ENCODE results near the gene FAM219A. TPM values are rescaled to one million over a fixed set of nuclear protein-coding genes. Genes with fewer than 3 reads are reported as not detected.
A peak's percentile ranks its signal among the peaks of the same experiment; 100 is the strongest.

Gene FAM219A
- total RNA-seq, 1 donor from 2014 or later = 221 TPM

- peaks cover 18% of the 10 kb centered on the region for H3K27me3 Mint-ChIP-seq (ENCODE audit: unreplicated experiment)
- peak overlapping the region; percentile 88 for H3K4me3 Mint-ChIP-seq (ENCODE audit: unreplicated experiment)
- peaks cover 15% of the 10 kb centered on the region for H3K9me3 Mint-ChIP-seq (ENCODE audit: unreplicated experiment)
- peaks cover 16% of the 10 kb centered on the region for H3K4me1 Mint-ChIP-seq (ENCODE audit: low read depth, unreplicated experiment)
- H3K27ac Mint-ChIP-seq (ENCODE audit: unreplicated experiment) = peak overlapping the region; percentile 59
- no peak for DNase-seq
- no peak for TF ChIP-seq CTCF (IDR thresholded peaks at IDR 0.05; ENCODE audit: partially characterized antibody, unreplicated experiment)
- peaks cover 13% of the 10 kb centered on the region for H3K36me3 Mint-ChIP-seq (ENCODE audit: unreplicated experiment)
These were observed 83.3 kb downstream of the FAM219A start for GRCh38 chr9:34374905-34375552.

GRCh38 chr9:34374339-34374738, 84.0 kb downstream of the FAM219A start:
- peaks cover 18% of the 10 kb centered on the region for H3K27me3 Mint-ChIP-seq (ENCODE audit: unreplicated experiment)
- no peak for TF ChIP-seq CTCF (IDR thresholded peaks at IDR 0.05; ENCODE audit: partially characterized antibody, unreplicated experiment)
- H3K4me3 Mint-ChIP-seq (ENCODE audit: unreplicated experiment) = peak overlapping the region; percentile 18
- H3K4me1 Mint-ChIP-seq (ENCODE audit: low read depth, unreplicated experiment) = peaks cover 13% of the 10 kb centered on the region
- peaks cover 15% of the 10 kb centered on the region for H3K36me3 Mint-ChIP-seq (ENCODE audit: unreplicated experiment)
- DNase-seq = no peak
- no peak overlapping the region for H3K27ac Mint-ChIP-seq (ENCODE audit: unreplicated experiment)
- H3K9me3 Mint-ChIP-seq (ENCODE audit: unreplicated experiment) = peaks cover 11% of the 10 kb centered on the region

- H3K27me3 Mint-ChIP-seq (ENCODE audit: unreplicated experiment) = peaks cover 18% of the 10 kb centered on the region
These were observed 84.6 kb downstream of the FAM219A start for GRCh38 chr9:34373749-34374148.

GRCh38 chr9:34372467-34373011, 85.8 kb downstream of the FAM219A start:
- H3K36me3 Mint-ChIP-seq (ENCODE audit: unreplicated experiment) = peaks cover 26% of the 10 kb centered on the region
- no peak overlapping the region for H3K4me3 Mint-ChIP-seq (ENCODE audit: unreplicated experiment)
- peaks cover 14% of the 10 kb centered on the region for H3K27me3 Mint-ChIP-seq (ENCODE audit: unreplicated experiment)
- peaks cover 13% of the 10 kb centered on the region for H3K4me1 Mint-ChIP-seq (ENCODE audit: low read depth, unreplicated experiment)
- H3K9me3 Mint-ChIP-seq (ENCODE audit: unreplicated experiment) = peaks cover 6% of the 10 kb centered on the region
- DNase-seq = no peak
- TF ChIP-seq CTCF (IDR thresholded peaks at IDR 0.05; ENCODE audit: partially characterized antibody, unreplicated experiment) = no peak
- no peak overlapping the region for H3K27ac Mint-ChIP-seq (ENCODE audit: unreplicated experiment)

More at GRCh38 chr9:34373749-34374148, 84.6 kb downstream of the FAM219A start:
- Mint-ChIP-seq H3K4me3 (ENCODE audit: unreplicated experiment) (no peak overlapping the region), H3K27ac (ENCODE audit: unreplicated experiment) (no peak overlapping the region), H3K9me3 (ENCODE audit: unreplicated experiment) (peaks cover 11% of the 10 kb centered on the region), H3K4me1 (ENCODE audit: low read depth, unreplicated experiment) (peaks cover 13% of the 10 kb centered on the region), H3K36me3 (ENCODE audit: unreplicated experiment) (peaks cover 20% of the 10 kb centered on the region)
- DNase-seq = no peak
- TF ChIP-seq CTCF (IDR thresholded peaks at IDR 0.05; ENCODE audit: partially characterized antibody, unreplicated experiment) = no peak

GRCh38 chr9:34371886-34372466, 86.4 kb downstream of the FAM219A start:
- peaks cover 31% of the 10 kb centered on the region for H3K36me3 Mint-ChIP-seq (ENCODE audit: unreplicated experiment)

More at GRCh38 chr9:34371886-34372466, 86.4 kb downstream of the FAM219A start:
- TF ChIP-seq CTCF (IDR thresholded peaks at IDR 0.05; ENCODE audit: partially characterized antibody, unreplicated experiment) = no peak
- Mint-ChIP-seq H3K4me3 (ENCODE audit: unreplicated experiment) (no peak overlapping the region), H3K27ac (ENCODE audit: unreplicated experiment) (no peak overlapping the region), H3K4me1 (ENCODE audit: low read depth, unreplicated experiment) (peaks cover 13% of the 10 kb centered on the region), H3K27me3 (ENCODE audit: unreplicated experiment) (peaks cover 14% of the 10 kb centered on the region), H3K9me3 (ENCODE audit: unreplicated experiment) (peaks cover 9% of the 10 kb centered on the region)
- DNase-seq = no peak
